ENCODE measurements around the gene GPR18.

DNA sequence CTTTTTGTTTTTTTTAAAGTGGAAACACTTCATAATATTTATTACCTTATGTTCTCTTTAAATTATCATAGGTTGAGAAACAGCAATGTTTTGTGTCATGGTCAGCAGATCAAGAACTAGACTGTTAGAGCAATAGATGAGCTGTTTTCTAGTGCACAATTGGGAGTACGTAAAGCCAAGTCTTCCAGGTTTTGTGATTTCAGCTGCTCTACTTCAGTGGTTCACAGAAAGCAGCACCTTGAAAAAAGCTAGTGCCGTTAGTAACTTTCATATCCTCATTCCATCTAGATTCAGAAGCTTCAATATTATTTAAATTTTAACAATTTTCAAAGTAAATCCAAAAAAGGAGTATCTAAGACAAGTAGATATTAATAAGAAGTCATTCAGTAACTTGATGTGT lies 1.9 kb downstream of the GPR18 start:
- TF ChIP-seq, protein P1, sequence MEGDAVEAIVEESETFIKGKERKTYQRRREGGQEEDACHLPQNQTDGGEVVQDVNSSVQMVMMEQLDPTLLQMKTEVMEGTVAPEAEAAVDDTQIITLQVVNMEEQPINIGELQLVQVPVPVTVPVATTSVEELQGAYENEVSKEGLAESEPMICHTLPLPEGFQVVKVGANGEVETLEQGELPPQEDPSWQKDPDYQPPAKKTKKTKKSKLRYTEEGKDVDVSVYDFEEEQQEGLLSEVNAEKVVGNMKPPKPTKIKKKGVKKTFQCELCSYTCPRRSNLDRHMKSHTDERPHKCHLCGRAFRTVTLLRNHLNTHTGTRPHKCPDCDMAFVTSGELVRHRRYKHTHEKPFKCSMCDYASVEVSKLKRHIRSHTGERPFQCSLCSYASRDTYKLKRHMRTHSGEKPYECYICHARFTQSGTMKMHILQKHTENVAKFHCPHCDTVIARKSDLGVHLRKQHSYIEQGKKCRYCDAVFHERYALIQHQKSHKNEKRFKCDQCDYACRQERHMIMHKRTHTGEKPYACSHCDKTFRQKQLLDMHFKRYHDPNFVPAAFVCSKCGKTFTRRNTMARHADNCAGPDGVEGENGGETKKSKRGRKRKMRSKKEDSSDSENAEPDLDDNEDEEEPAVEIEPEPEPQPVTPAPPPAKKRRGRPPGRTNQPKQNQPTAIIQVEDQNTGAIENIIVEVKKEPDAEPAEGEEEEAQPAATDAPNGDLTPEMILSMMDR (conservative IDR thresholded peaks at IDR 0.05) = no peak
- no peak for TF ChIP-seq ZFX (IDR thresholded peaks at IDR 0.05)
